Mesenteric fat pad (tissue), 1 donor: ENCODE data around the gene CLDN9. TPM values are rescaled to one million over a fixed set of nuclear protein-coding genes. Genes with fewer than 3 reads are reported as not detected.

Experiments used
- DNase-seq: peaks from one replicate; pipeline ENCODE4 v3.0.0-alpha.2; 2020; ENCODE audit warnings: low spot score
- total RNA-seq: library from RNA; stranded (reverse); fragmentation: NEBNext Ultra II Directional; extraction: Animal tissue kit (Norgen Biotek cat#: 25700); gene quantifications from one replicate; pipeline ENCODE4 v1.2.1, GENCODE V29; 2021
- donor health status: DM: yes; HTN: yes; CAD: no.

The CLDN9 gene
- total RNA-seq, 1 donor from 2014 or later, result not detected

- peak; percentile 82 for DNase-seq
Observed at GRCh38 chr16:2974319-2975056, 38.2 kb upstream of the CLDN9 start.

GRCh38 chr16:2975161-2975795, 37.4 kb upstream of the CLDN9 start:
- no peak for DNase-seq

GRCh38 chr16:2976201-2976600, 36.5 kb upstream of the CLDN9 start:
- no peak for DNase-seq

- DNase-seq, result no peak
Observed at GRCh38 chr16:2976673-2977072, 36.0 kb upstream of the CLDN9 start.

GRCh38 chr16:2977440-2977839, 35.3 kb upstream of the CLDN9 start:
- DNase-seq, result no peak

- no peak for DNase-seq
Observed at GRCh38 chr16:2979669-2980226, 33.0 kb upstream of the CLDN9 start.

GRCh38 chr16:2980227-2981176, 32.2 kb upstream of the CLDN9 start, which contains the start of gene PKMYT1:
TSS of gene PKMYT1 (minus strand) at chr16:2980446. CDS start at chr16:2979657, 789 bp downstream.
- DNase-seq, result peak; percentile 98

- DNase-seq, result no peak
Observed at GRCh38 chr16:2981177-2981898, 31.4 kb upstream of the CLDN9 start.

- no peak for DNase-seq
Observed at GRCh38 chr16:2981899-2982250, 30.8 kb upstream of the CLDN9 start.

- DNase-seq, result no peak
Observed at GRCh38 chr16:2982402-2982801, 30.3 kb upstream of the CLDN9 start.

GRCh38 chr16:2983706-2984136, 29.0 kb upstream of the CLDN9 start:
- peak; percentile 95 for DNase-seq

- no peak for DNase-seq
Observed at GRCh38 chr16:2985462-2985861, 27.3 kb upstream of the CLDN9 start.

GRCh38 chr16:2985893-2986355, 26.8 kb upstream of the CLDN9 start:
- DNase-seq, result no peak

- DNase-seq, result no peak
Observed at GRCh38 chr16:2986623-2987188, 26.0 kb upstream of the CLDN9 start.

GRCh38 chr16:2987286-2987685, 25.4 kb upstream of the CLDN9 start:
- DNase-seq, result no peak

- no peak for DNase-seq
Observed at GRCh38 chr16:2987833-2988232, 24.9 kb upstream of the CLDN9 start.

GRCh38 chr16:2988590-2989099, 24.1 kb upstream of the CLDN9 start:
- no peak for DNase-seq

- no peak for DNase-seq
Observed at GRCh38 chr16:2990891-2991290, 21.8 kb upstream of the CLDN9 start.

GRCh38 chr16:2991566-2992261, 21.0 kb upstream of the CLDN9 start:
- no peak for DNase-seq
